Loucy (cell line): ENCODE results near the gene TTYH3.
"Not testable (repeated sequence)": the region's sequence is repeated elsewhere in the genome, so short reads cannot be mapped to it uniquely, and the experiment has no call there.

Source experiments
- H2AFZ ChIP-seq: fragments of 200-600 bp; sonication (generic); 2 replicates; pipeline ENCODE4 v1.6.0; 2016; ENCODE audit warnings: antibody characterized with exemption, mild to moderate bottlenecking, low read length, moderate library complexity
- H3F3A ChIP-seq: fragments of 200-600 bp; 2 replicates; pipeline ENCODE4 v1.6.0; 2016; ENCODE audit warnings: antibody characterized with exemption, low read depth, mild to moderate bottlenecking
- H3K27me3 ChIP-seq: fragments of 200-600 bp; sonication (generic); 2 replicates; pipeline ENCODE4 v1.6.1; 2014; ENCODE audit warnings: low read length, mild to moderate bottlenecking; ENCODE audit not compliant: insufficient read depth, poor library complexity, severe bottlenecking
- H3K36me3 ChIP-seq: fragments of 200-600 bp; sonication (generic); 2 replicates; pipeline ENCODE4 v1.6.1; 2016; ENCODE audit warnings: low read length; ENCODE audit not compliant: insufficient read depth
- H3K4me1 ChIP-seq: fragments of 200-600 bp; sonication (generic); 2 replicates; pipeline ENCODE4 v1.5.1; 2014; ENCODE audit warnings: low read length, mild to moderate bottlenecking; ENCODE audit not compliant: insufficient read depth, poor library complexity, severe bottlenecking
- H3K4me2 ChIP-seq: fragments of 200-600 bp; sonication (generic); 2 replicates; pipeline ENCODE4 v1.6.0; 2014; ENCODE audit warnings: antibody characterized with exemption, low read length, low read depth, mild to moderate bottlenecking; ENCODE audit not compliant: poor library complexity, severe bottlenecking
- H3K4me3 ChIP-seq: fragments of 200-600 bp; sonication (generic); 2 replicates; pipeline ENCODE4 v1.5.1; 2014; ENCODE audit warnings: low read length, mild to moderate bottlenecking, mixed read lengths; ENCODE audit not compliant: poor library complexity, severe bottlenecking
- H3K79me2 ChIP-seq: fragments of 200-600 bp; sonication (generic); 2 replicates; pipeline ENCODE4 v1.6.1; 2014; ENCODE audit warnings: low read length; ENCODE audit not compliant: insufficient read depth
- H3K9ac ChIP-seq: fragments of 200-600 bp; sonication (generic); 2 replicates; pipeline ENCODE4 v1.6.0; 2014; ENCODE audit warnings: mild to moderate bottlenecking, low read depth, low read length, moderate library complexity; ENCODE audit not compliant: poor library complexity, severe bottlenecking
- H3K9me2 ChIP-seq: fragments of 200-600 bp; sonication (generic); replicated peaks from 2 replicates; pipeline ENCODE4 v1.6.1; 2016; ENCODE audit warnings: low read depth, low read length, mixed read lengths
- H3K9me3 ChIP-seq: fragments of 200-600 bp; sonication (generic); 2 replicates; pipeline ENCODE4 v1.6.1; 2014; ENCODE audit warnings: mild to moderate bottlenecking, antibody characterized with exemption, low read length, low read depth; ENCODE audit not compliant: insufficient read depth
- H4K20me1 ChIP-seq: fragments of 200-600 bp; sonication (generic); 2 replicates; pipeline ENCODE4 v1.6.0; 2014; ENCODE audit warnings: antibody characterized with exemption, low read length, mild to moderate bottlenecking; ENCODE audit not compliant: insufficient read depth, poor library complexity, severe bottlenecking
- CTCF ChIP-seq: fragments of 200-600 bp; sonication (generic); conservative IDR thresholded peaks from 2 replicates; pipeline ENCODE4 v1.5.1; 2014; ENCODE audit warnings: mild to moderate bottlenecking, antibody characterized with exemption, low read length
- EZH2phosphoT487 ChIP-seq: fragments of 200-600 bp; IDR thresholded peaks from 2 replicates; pipeline ENCODE4 v1.6.1; 2018; ENCODE audit warnings: antibody characterized with exemption, mild to moderate bottlenecking, moderate library complexity, borderline replicate concordance

The TTYH3 gene

GRCh38 chr7:2587778-2588177 is 44.0 kb upstream of the TTYH3 start:
- H3K36me3 ChIP-seq: no peaks in the 10 kb centered on the region
- H3K79me2 ChIP-seq: no peaks in the 10 kb centered on the region
- no peaks in the 10 kb centered on the region for H3K9me3 ChIP-seq

GRCh38 chr7:2589341-2589740 is 42.4 kb upstream of the TTYH3 start:
- Histone ChIP-seq H3K4me2 (no peak overlapping the region), H2AFZ (no peak overlapping the region), H3K4me1 (no peaks in the 10 kb centered on the region), H3K9me3 (no peaks in the 10 kb centered on the region), H3K36me3 (no peaks in the 10 kb centered on the region), H3K27me3 (no peaks in the 10 kb centered on the region), H3K79me2 (no peaks in the 10 kb centered on the region), H4K20me1 (no peaks in the 10 kb centered on the region), H3K4me3 (no peak overlapping the region), H3K9me2 (no peaks in the 10 kb centered on the region), H3K9ac (no peak overlapping the region), H3F3A (no peaks in the 10 kb centered on the region)
- TF ChIP-seq EZH2phosphoT487: no peak
- no peak for TF ChIP-seq CTCF

More at GRCh38 chr7:2587778-2588177, 44.0 kb upstream of the TTYH3 start:
- no peaks in the 10 kb centered on the region for H3K4me1 ChIP-seq
- H4K20me1 ChIP-seq: no peaks in the 10 kb centered on the region
- H3K4me3 ChIP-seq: no peak overlapping the region
- no peaks in the 10 kb centered on the region for H3F3A ChIP-seq
- no peak overlapping the region for H3K4me2 ChIP-seq
- H3K27me3 ChIP-seq: no peaks in the 10 kb centered on the region
- H3K9ac ChIP-seq: no peak overlapping the region
- TF ChIP-seq EZH2phosphoT487 (no peak), CTCF (no peak)
- no peaks in the 10 kb centered on the region for H3K9me2 ChIP-seq
- H2AFZ ChIP-seq: no peak overlapping the region

GRCh38 chr7:2589941-2590340 is 41.8 kb upstream of the TTYH3 start:
- not testable (repeated sequence) for H3K4me1 ChIP-seq, H3K9me2 ChIP-seq, H4K20me1 ChIP-seq, H3K9me3 ChIP-seq, H3K79me2 ChIP-seq, H3F3A ChIP-seq, H3K4me3 ChIP-seq, H3K4me2 ChIP-seq, H3K27me3 ChIP-seq, H3K9ac ChIP-seq, H2AFZ ChIP-seq, H3K36me3 ChIP-seq

GRCh38 chr7:2592375-2592865 is 39.4 kb upstream of the TTYH3 start:
- no peak overlapping the region for H3K9ac ChIP-seq
- H3K4me3 ChIP-seq: no peak overlapping the region
- H3K79me2 ChIP-seq: no peaks in the 10 kb centered on the region

More at GRCh38 chr7:2592375-2592865, 39.4 kb upstream of the TTYH3 start:
- H3K27me3 ChIP-seq: no peaks in the 10 kb centered on the region
- no peaks in the 10 kb centered on the region for H3K36me3 ChIP-seq
- no peak overlapping the region for H3K4me2 ChIP-seq
- no peaks in the 10 kb centered on the region for H3K9me3 ChIP-seq
- no peak overlapping the region for H2AFZ ChIP-seq
- H3K9me2 ChIP-seq: no peaks in the 10 kb centered on the region
- TF ChIP-seq CTCF (no peak), EZH2phosphoT487 (no peak)
- H4K20me1 ChIP-seq: no peaks in the 10 kb centered on the region
- no peaks in the 10 kb centered on the region for H3F3A ChIP-seq
- no peaks in the 10 kb centered on the region for H3K4me1 ChIP-seq
